OCI-LY7 (cell line): ENCODE results near the gene ENOX2.

Experiments
- CTCF ChIP-seq: fragments of 200-600 bp; sonication (generic); conservative IDR thresholded peaks from 2 replicates; pipeline ENCODE4 v1.5.1; 2014; ENCODE audit warnings: mild to moderate bottlenecking, antibody characterized with exemption, low read length, moderate library complexity, mixed read lengths
- EZH2phosphoT487 ChIP-seq: fragments of 200-600 bp; sonication (generic); IDR thresholded peaks from 2 replicates; pipeline ENCODE4 v1.6.1; 2018; ENCODE audit warnings: low read depth, borderline replicate concordance, mild to moderate bottlenecking, mixed run types, antibody characterized with exemption, low read length, moderate library complexity, mixed read lengths

- TF ChIP-seq CTCF (no peak), EZH2phosphoT487 (no peak)
Measured at GRCh38 chrX:130846746-130847145, 56.3 kb downstream of the ENOX2 start.
